Sigmoid colon (tissue), 4 donors: Measurements from ENCODE around the gene AHCYL2.

ENCODE experiments used
- CTCF ChIP-seq, 4 experiments: fragments of 450-650 bp in 3 of 4; fragments of 200-600 bp in 1 of 4; IDR thresholded peaks; one replicate each; pipeline ENCODE4 v1.5.1; 2016 to 2019; ENCODE audit warnings: antibody characterized with exemption in 4 of 4, mild to moderate bottlenecking in 3 of 4, moderate library complexity in 2 of 4
- EP300 ChIP-seq, 4 donors: sonication (generic); formaldehyde crosslinking; IDR thresholded peaks; one replicate each; pipeline ENCODE4 v1.6.1; 2017; ENCODE audit warnings: antibody characterized with exemption in 4 of 4
- POLR2A ChIP-seq, 2 donors: fragments of 450-650 bp; IDR thresholded peaks; one replicate each; pipeline ENCODE4 v1.6.1; 2016; ENCODE audit warnings: antibody characterized with exemption in 2 of 2, mild to moderate bottlenecking in 2 of 2, moderate library complexity in 2 of 2
- POLR2AphosphoS5 ChIP-seq, 4 donors: sonication (generic); formaldehyde crosslinking; IDR thresholded peaks; one replicate each; pipeline ENCODE4 v1.6.1; 2017; ENCODE audit warnings: antibody characterized with exemption in 4 of 4

- TF ChIP-seq CTCF (IDR thresholded peaks at IDR 0.05) (no peak), POLR2AphosphoS5 (IDR thresholded peaks at IDR 0.05) (no peak), POLR2A (IDR thresholded peaks at IDR 0.05) (no peak), EP300 (IDR thresholded peaks at IDR 0.05) (no peak)
Observed at GRCh38 chr7:129401228-129401966, 176.6 kb downstream of the AHCYL2 start.
